ENCODE results near the gene SPTB. TPM values are rescaled to one million over a fixed set of nuclear protein-coding genes. Genes with fewer than 3 reads are reported as not detected.

The SPTB gene
- total RNA-seq, 1 donor from 2014 or later: 0.98 TPM

DNA sequence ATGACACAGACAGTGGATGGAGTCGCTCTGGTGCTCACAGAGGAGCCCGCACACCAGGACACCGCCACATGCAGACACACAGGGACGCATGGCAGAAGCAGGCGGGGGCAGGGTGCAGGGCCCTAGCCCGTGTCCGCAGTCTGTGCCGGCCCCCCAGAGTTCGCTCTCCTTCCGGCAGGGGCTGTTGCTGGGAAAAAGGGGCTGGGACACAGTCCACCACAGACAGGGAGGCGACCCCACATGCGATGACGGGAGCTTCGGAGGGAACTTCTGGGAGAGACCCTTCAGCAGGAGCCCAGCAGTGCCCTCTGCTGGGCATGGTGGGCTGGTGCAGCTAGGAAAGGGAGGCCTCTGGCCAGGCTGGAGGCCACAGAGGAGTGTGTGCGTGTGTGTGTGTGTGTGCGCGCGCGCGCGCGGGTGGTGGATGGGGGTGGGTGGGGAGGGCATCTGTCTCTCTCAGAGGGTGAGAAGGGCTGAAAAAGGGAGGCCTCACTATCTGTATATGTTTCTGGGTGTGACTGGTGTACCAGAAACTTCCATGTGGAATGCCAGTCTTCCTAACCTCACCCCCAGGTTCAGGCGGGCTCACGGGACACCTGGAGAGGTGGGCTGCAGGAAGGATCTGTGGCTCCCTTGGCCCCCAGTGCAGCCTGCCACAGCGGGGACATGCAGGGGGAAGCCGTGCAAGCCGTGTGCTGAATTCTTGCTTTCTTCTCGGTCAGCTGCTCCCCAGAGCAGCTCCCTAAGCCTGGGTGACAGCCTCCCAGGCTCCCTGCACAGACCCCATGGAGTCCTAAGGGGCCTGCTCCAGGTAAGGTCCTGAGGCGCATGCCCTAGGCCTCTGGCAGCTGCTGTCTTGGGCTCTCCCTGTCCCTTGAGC is 114.8 kb downstream of the SPTB start:
- TF ChIP-seq POLR2A (IDR thresholded peaks at IDR 0.05): no peak
- TF ChIP-seq, protein P1, sequence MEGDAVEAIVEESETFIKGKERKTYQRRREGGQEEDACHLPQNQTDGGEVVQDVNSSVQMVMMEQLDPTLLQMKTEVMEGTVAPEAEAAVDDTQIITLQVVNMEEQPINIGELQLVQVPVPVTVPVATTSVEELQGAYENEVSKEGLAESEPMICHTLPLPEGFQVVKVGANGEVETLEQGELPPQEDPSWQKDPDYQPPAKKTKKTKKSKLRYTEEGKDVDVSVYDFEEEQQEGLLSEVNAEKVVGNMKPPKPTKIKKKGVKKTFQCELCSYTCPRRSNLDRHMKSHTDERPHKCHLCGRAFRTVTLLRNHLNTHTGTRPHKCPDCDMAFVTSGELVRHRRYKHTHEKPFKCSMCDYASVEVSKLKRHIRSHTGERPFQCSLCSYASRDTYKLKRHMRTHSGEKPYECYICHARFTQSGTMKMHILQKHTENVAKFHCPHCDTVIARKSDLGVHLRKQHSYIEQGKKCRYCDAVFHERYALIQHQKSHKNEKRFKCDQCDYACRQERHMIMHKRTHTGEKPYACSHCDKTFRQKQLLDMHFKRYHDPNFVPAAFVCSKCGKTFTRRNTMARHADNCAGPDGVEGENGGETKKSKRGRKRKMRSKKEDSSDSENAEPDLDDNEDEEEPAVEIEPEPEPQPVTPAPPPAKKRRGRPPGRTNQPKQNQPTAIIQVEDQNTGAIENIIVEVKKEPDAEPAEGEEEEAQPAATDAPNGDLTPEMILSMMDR (IDR thresholded peaks at IDR 0.05): peak; percentile 58 to 91 (median 83)
- TF ChIP-seq POLR2AphosphoS5 (IDR thresholded peaks at IDR 0.05; ENCODE audit: insufficient read depth in 1 of 2, low read depth in 1 of 2): peak in 1 of 2 donors; percentile 39
- Histone ChIP-seq H3K4me3 (peak overlapping the region in 1 of 2 donors; percentile 25), H3K27me3 (no peaks in the 10 kb centered on the region), H3K9me3 (no peaks in the 10 kb centered on the region), H3K27ac (peak overlapping the region; percentile 7), H3K4me1 (peaks cover 43% of the 10 kb centered on the region), H3K36me3 (no peaks in the 10 kb centered on the region)
- intact Hi-C loops (cut with DNase I): loop anchor here (2.0 kb wide), 1 partner anchor 94 kb away; no protein-coding TSS in a partner anchor
- DNase-seq (ENCODE audit: extremely low spot score in 2 of 2): no peak

DNA sequence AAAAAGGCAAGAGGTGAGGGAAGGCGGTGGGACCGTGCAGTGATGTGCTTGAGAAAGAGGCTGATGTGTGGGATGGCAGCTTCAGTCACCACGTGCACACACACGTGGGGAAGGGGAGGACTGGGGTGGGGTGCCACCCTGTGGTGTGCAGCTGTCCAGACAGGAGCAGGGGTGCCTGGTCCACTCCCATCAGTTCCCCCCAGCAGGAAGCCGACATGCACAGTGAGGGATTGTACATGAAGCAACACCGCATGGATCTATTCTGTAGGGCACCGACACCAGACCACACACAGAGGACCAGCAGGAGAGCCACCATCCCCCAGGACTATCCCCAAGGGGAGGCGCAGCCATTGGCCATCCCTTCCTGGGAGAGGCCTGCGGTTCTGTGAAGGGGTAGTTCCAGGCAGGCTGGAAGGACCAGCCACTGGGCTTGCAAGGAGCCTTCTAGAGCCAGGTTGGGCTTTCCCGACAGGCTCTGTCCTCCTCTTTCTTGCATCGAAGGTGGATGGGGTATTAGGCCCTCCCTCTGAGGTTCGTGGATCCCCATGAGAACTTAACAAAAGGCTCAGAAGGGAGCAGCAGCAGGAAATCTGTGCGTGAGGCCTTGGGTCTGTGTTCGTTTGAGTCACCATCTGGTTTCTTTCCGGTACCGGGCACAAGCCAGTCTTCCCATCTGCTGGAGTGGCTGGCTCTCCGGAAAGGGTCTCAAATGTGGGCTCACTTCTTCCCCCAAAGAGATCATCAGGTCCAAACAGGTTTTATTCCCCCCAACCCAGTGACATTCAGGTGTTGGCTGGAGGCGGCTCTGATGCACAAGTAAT is 115.7 kb downstream of the SPTB start:
- H3K36me3 ChIP-seq: no peaks in the 10 kb centered on the region
- TF ChIP-seq, protein P1 (IDR thresholded peaks at IDR 0.05): no peak
- no peak for TF ChIP-seq POLR2AphosphoS5 (IDR thresholded peaks at IDR 0.05; ENCODE audit: insufficient read depth in 1 of 2, low read depth in 1 of 2)
- TF ChIP-seq POLR2A (IDR thresholded peaks at IDR 0.05): no peak
- no peaks in the 10 kb centered on the region for H3K27me3 ChIP-seq
- H3K27ac ChIP-seq: peak overlapping the region; percentile 7
- intact Hi-C loops (cut with DNase I): loop anchor here (2.0 kb wide), 1 partner anchor 93 kb away; no protein-coding TSS in a partner anchor
- no peak overlapping the region for H3K4me3 ChIP-seq
- no peak for DNase-seq (ENCODE audit: extremely low spot score in 2 of 2)
- peaks cover 46% of the 10 kb centered on the region for H3K4me1 ChIP-seq
- no peaks in the 10 kb centered on the region for H3K9me3 ChIP-seq

DNA sequence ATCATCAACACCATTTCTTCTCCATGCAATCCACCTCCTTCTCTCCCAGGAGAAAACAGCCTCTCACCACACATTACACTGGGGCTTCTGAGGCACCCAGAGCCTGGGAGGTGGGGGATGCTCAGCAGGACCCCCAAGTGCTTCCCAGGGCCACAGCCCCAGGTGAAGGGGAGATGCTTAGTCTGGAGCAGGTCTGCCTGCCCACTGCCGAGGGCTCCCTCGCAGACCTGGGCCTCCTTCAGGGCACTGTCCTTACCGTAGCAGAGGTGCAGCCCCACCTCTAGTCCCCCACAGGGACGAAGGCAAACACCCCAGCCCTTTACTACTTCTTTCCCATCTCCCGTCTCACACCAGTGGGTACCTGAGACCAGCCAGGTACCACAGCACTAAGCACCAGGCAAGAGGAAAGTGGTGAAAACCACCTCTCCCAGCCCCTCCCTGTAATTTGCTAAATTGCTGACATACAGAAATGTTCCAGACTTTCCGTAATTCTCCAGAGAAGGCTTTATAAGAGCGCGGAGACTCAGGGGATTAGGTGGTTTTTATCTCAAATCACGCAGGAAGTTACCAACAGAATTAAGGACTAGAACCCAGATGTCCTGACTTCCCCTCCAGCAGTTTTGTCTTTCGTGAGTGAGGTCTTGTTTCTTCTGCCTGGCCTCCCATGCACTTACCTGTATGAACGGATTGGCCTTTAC is 116.5 kb downstream of the SPTB start:
- Histone ChIP-seq H3K9me3 (no peaks in the 10 kb centered on the region), H3K36me3 (no peaks in the 10 kb centered on the region), H3K27me3 (no peaks in the 10 kb centered on the region), H3K27ac (peak overlapping the region; percentile 42), H3K4me1 (peaks cover 54% of the 10 kb centered on the region), H3K4me3 (no peak overlapping the region)
- intact Hi-C loops (cut with DNase I): no loop called here
- TF ChIP-seq, protein P1 (IDR thresholded peaks at IDR 0.05): no peak
- no peak for TF ChIP-seq POLR2AphosphoS5 (IDR thresholded peaks at IDR 0.05; ENCODE audit: insufficient read depth in 1 of 2, low read depth in 1 of 2)
- no peak for TF ChIP-seq POLR2A (IDR thresholded peaks at IDR 0.05)
- no peak for DNase-seq (ENCODE audit: extremely low spot score in 2 of 2)

DNA sequence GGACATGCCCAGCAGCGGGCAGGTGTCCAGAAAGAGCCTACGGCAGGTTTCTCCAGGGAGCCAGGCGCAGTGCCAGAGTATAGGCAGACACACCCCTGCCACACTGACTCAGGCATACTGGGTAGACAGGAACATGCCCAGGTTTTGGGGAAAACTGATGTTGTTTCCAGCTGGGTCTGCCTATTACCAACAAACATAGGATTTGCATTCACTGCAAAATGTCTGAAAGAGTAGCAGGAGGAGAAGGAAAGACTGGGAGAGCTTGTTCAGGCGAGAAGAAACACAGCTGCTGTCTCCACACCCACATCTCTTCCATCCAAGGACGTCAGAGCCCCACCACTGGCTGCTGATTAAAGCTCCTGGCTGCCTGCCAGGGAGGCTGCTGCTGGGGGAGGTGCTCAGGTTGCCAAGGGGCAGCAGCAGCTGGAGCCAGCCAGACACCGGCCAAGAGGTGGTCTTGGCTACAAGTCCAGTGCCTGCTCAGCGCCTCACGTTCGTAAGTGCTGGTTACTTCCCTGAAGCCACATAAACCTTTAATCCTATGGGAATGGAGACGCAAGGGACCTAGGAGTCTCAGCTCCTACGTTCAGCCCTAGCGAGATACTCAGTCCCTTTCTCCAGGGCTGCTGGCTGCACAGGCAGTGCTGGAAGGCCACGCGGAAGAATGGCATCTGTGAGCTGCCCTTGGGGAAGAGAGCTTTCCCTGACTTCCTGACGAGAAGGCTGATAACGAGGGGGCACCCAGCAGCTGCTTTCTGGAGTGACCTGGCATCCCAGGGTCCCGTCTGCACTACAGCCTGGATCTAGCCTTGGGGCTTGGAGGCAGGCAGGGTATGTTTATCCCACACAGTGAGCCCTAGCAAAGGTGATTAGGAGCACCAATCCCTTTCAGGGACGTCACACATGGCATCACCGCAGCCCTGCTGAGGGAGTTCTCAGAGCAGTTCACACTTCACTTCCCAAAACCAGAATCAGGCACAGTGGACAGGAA is 117.4 kb downstream of the SPTB start:
- DNase-seq (ENCODE audit: extremely low spot score in 2 of 2): peak in 1 of 2 donors; percentile 93
- no peaks in the 10 kb centered on the region for H3K9me3 ChIP-seq
- H3K4me3 ChIP-seq: peak overlapping the region in 1 of 2 donors; percentile 15
- H3K27ac ChIP-seq: peak overlapping the region; percentile 42
- no peaks in the 10 kb centered on the region for H3K27me3 ChIP-seq
- TF ChIP-seq POLR2A (IDR thresholded peaks at IDR 0.05): no peak
- peak; percentile 27 to 73 for TF ChIP-seq POLR2AphosphoS5 (IDR thresholded peaks at IDR 0.05; ENCODE audit: insufficient read depth in 1 of 2, low read depth in 1 of 2)
- TF ChIP-seq, protein P1 (IDR thresholded peaks at IDR 0.05): no peak
- peaks cover 63% of the 10 kb centered on the region for H3K4me1 ChIP-seq
- H3K36me3 ChIP-seq: no peaks in the 10 kb centered on the region
- intact Hi-C loops (cut with DNase I): no loop called here
